ENCODE measurements around the gene RASAL2. TPM values are rescaled to one million over a fixed set of nuclear protein-coding genes. Genes with fewer than 3 reads are reported as not detected.

RASAL2 gene
- total RNA-seq, 1 donor from 2014 or later: 35.7 TPM

DNA sequence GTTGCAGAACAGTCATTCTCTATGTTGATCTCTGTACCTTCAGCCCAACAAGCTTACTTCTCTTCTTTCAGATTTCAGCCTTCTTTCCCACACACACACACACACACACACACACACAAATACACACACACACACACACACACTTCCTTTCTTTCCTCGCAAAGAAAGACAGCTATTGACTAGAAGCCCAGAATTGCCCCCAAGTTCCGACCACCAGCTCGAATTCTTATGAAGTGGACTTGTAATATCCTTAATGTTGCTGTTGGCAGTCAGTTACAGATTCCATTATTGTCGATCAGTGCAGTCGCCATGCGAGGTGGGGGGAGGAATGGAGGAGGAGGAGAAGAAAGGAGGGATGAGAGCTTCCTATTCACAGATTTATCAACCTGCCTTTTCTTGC lies 277.3 kb downstream of the RASAL2 start:
- Mint-ChIP-seq H3K4me1 (peaks cover 12% of the 10 kb centered on the region), H3K4me3 (no peak overlapping the region), H3K36me3 (no peaks in the 10 kb centered on the region), H3K9me3 (no peaks in the 10 kb centered on the region), H3K27ac (no peak overlapping the region), H3K27me3 (ENCODE audit: low read depth) (no peaks in the 10 kb centered on the region)
- DNase-seq (ENCODE audit: low spot score in 2 of 2, unreplicated experiment in 2 of 2): no peak
- TF ChIP-seq, protein P1, sequence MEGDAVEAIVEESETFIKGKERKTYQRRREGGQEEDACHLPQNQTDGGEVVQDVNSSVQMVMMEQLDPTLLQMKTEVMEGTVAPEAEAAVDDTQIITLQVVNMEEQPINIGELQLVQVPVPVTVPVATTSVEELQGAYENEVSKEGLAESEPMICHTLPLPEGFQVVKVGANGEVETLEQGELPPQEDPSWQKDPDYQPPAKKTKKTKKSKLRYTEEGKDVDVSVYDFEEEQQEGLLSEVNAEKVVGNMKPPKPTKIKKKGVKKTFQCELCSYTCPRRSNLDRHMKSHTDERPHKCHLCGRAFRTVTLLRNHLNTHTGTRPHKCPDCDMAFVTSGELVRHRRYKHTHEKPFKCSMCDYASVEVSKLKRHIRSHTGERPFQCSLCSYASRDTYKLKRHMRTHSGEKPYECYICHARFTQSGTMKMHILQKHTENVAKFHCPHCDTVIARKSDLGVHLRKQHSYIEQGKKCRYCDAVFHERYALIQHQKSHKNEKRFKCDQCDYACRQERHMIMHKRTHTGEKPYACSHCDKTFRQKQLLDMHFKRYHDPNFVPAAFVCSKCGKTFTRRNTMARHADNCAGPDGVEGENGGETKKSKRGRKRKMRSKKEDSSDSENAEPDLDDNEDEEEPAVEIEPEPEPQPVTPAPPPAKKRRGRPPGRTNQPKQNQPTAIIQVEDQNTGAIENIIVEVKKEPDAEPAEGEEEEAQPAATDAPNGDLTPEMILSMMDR (IDR thresholded peaks at IDR 0.05; ENCODE audit: unreplicated experiment): no peak

DNA sequence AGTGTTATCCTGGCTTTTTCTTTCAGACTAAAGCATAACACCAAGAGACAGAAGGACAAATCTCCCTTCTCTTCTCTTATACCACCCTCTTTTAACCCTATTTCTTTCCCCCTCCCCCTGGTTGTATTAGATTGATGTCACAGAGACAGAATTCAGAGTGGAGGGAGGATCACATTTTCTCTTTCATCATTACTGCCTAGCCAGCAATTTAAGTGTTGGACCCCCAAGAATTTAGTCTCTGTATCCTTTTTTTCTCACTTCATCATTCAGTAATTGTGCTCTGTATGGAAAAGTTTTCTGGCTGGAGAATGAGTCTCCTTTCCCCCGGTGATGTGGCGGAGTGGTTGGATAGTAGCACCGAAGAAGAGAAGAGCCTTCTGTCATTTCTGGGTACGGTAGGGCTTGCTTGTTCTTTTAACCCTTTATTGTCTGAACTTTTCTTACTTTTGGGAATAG lies 278.1 kb downstream of the RASAL2 start:
- no peaks in the 10 kb centered on the region for H3K27me3 Mint-ChIP-seq (ENCODE audit: low read depth)
- H3K4me3 Mint-ChIP-seq: no peak overlapping the region
- peaks cover 12% of the 10 kb centered on the region for H3K4me1 Mint-ChIP-seq
- no peak for DNase-seq (ENCODE audit: low spot score in 2 of 2, unreplicated experiment in 2 of 2)
- TF ChIP-seq, protein P1 (IDR thresholded peaks at IDR 0.05; ENCODE audit: unreplicated experiment): no peak
- no peaks in the 10 kb centered on the region for H3K9me3 Mint-ChIP-seq
- H3K27ac Mint-ChIP-seq: no peak overlapping the region
- no peaks in the 10 kb centered on the region for H3K36me3 Mint-ChIP-seq

DNA sequence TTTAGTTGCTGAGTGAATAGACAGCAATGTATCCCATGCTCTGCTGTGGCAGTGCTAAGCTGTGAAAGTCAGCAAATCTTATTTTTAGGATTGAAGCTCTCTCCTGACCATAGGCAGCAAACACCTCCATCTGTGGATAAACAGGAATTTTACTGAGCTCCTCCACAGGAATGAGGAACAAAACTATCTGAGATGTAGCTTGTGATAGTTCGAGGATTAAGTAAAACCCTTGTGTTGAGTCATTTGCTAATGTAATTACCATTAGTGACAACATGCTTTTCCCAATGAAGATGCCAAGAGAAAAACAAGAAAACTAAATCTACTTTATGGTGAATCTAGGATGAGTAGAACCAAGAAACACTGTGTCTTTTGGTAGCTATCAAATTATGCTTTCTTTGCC lies 280.1 kb downstream of the RASAL2 start:
- no peak overlapping the region for H3K27ac Mint-ChIP-seq
- no peaks in the 10 kb centered on the region for H3K9me3 Mint-ChIP-seq
- peaks cover 9% of the 10 kb centered on the region for H3K4me1 Mint-ChIP-seq
- no peaks in the 10 kb centered on the region for H3K36me3 Mint-ChIP-seq
- no peak for DNase-seq (ENCODE audit: low spot score in 2 of 2, unreplicated experiment in 2 of 2)
- TF ChIP-seq, protein P1 (IDR thresholded peaks at IDR 0.05; ENCODE audit: unreplicated experiment): no peak
- no peaks in the 10 kb centered on the region for H3K27me3 Mint-ChIP-seq (ENCODE audit: low read depth)
- no peak overlapping the region for H3K4me3 Mint-ChIP-seq

DNA sequence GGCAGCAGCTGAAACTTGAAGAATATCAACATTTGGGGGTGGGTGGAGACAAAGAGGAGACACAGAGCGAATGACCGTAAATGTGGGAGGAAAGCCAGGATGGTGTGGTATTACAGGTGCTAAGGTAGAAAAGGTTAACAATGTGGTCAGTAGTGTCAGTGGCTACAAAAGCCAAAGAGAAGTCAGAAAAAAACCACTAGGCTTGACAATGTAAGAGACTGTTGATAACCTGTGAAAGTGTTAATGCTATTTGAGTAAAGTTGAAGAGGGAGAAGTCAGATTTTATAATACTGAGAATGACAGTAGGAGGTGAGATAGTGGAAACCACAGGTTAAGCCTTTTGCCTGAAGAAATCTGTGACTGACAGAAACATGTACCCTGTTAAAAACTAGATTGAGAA lies 282.1 kb downstream of the RASAL2 start:
- TF ChIP-seq, protein P1 (IDR thresholded peaks at IDR 0.05; ENCODE audit: unreplicated experiment): no peak
- H3K4me1 Mint-ChIP-seq: peaks cover 9% of the 10 kb centered on the region
- H3K27ac Mint-ChIP-seq: no peak overlapping the region
- H3K27me3 Mint-ChIP-seq (ENCODE audit: low read depth): no peaks in the 10 kb centered on the region
- H3K9me3 Mint-ChIP-seq: no peaks in the 10 kb centered on the region
- no peak overlapping the region for H3K4me3 Mint-ChIP-seq
- no peaks in the 10 kb centered on the region for H3K36me3 Mint-ChIP-seq
- no peak for DNase-seq (ENCODE audit: low spot score in 2 of 2, unreplicated experiment in 2 of 2)

DNA sequence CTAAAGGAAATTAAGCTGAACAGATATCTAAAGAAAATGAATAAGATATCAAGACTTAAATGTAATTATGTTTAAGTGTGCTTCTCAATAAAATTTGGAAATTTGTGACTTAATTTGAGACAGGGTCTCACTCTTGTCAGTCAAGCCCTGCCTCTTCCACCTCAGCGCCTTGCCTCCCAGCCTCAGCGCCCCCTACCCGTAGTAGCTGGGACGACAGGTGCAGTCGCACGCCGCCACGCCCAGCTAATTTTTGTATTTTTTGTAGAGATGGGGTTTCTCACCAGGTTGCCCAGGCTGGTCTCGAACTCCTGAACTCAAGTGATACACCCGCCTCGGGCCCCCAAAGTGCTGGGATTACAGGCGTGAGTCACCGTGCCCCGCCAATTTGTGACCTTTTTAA lies 285.9 kb downstream of the RASAL2 start:
- no peak overlapping the region for H3K27ac Mint-ChIP-seq
- no peaks in the 10 kb centered on the region for H3K9me3 Mint-ChIP-seq
- TF ChIP-seq, protein P1 (IDR thresholded peaks at IDR 0.05; ENCODE audit: unreplicated experiment): peak; percentile 45
- H3K27me3 Mint-ChIP-seq (ENCODE audit: low read depth): no peaks in the 10 kb centered on the region
- no peak for DNase-seq (ENCODE audit: low spot score in 2 of 2, unreplicated experiment in 2 of 2)
- H3K36me3 Mint-ChIP-seq: no peaks in the 10 kb centered on the region
- H3K4me3 Mint-ChIP-seq: no peak overlapping the region
- peaks cover 2% of the 10 kb centered on the region for H3K4me1 Mint-ChIP-seq

DNA sequence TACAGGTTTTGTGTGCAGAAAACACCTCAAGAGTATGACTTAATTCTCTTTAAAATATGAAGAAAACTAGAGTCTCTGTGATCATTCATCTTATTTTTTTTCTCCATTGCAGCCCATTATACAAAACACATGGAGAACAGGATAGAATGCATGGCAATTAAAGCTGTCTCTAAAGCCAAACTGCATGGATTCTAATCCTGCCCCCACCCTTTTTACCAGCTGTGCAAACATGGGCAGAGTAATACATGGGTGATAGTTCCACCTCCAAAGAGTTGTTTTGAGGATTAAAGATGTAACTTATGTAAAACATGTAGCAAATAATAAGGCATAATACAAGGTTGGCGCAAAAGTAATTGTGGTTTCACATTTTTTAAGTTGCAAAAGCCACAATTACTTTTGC lies 288.5 kb downstream of the RASAL2 start:
- peaks cover 12% of the 10 kb centered on the region for H3K4me1 Mint-ChIP-seq
- no peaks in the 10 kb centered on the region for H3K27me3 Mint-ChIP-seq (ENCODE audit: low read depth)
- no peak overlapping the region for H3K27ac Mint-ChIP-seq
- H3K9me3 Mint-ChIP-seq: no peaks in the 10 kb centered on the region
- TF ChIP-seq, protein P1 (IDR thresholded peaks at IDR 0.05; ENCODE audit: unreplicated experiment): no peak
- no peak for DNase-seq (ENCODE audit: low spot score in 2 of 2, unreplicated experiment in 2 of 2)
- H3K4me3 Mint-ChIP-seq: no peak overlapping the region
- H3K36me3 Mint-ChIP-seq: no peaks in the 10 kb centered on the region

Measured in mesothelial cell of epicardium (in vitro differentiated cells).